ENCODE measurements around the gene PHLDB3.
"Not testable (repeated sequence)": the region's sequence is repeated elsewhere in the genome, so short reads cannot be mapped to it uniquely, and the experiment has no call there.

PHLDB3 gene

DNA sequence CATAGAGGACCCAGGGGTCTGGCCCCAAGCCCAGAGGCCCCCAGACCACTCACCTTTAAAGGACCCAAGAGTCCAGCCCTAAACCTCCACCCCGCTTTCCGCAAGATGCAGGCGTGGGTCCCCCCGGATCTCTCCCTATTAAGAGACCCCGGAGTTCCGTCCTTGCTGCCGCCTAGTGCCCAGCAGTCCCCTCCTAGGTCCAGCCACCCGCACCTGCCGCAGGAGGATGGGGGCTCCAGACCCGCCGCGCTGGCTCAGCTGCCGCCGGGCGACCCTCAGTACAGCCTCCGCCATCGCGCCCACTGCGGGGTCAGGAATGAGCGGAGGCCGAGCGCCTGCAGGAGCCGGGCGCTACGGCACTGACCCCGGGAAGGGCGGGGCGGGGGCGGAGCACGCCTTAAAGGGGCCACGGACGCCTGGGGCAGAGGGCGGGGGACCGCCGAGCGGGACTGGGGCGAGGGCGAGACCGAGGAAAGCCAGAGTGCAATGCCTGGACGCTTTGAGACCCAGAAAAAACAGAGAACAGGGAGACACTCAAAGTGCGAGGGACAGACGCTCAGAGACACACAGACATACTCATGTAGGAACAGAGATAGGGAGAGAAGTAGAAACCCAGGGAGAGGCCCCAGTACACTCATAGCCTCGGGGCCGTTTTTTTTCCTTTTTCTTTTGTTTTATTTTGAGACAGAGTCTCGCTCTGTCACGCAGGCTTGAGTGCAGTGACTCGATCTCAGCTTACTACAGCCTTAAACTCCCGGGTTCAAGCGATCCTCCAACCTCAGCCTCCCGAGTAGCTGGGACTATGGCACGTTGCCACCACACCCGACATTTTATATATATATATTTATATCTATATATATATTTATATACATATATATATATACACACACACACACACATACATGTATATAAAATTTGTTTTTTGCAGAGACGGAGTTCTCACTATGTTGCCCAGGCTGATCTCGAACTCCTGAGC is 22.6 kb upstream of the PHLDB3 start, which contains the start of gene ETHE1:
TSS of gene ETHE1 (minus strand) at position 318 of the 976 bp plus-strand sequence. CDS start at position 294, 24 bp downstream.
- peak; percentile 64 for DNase-seq (ENCODE audit: low spot score)

GRCh38 chr19:43525836-43526771 is 21.6 kb upstream of the PHLDB3 start:
- DNase-seq (ENCODE audit: low spot score): no peak

DNA sequence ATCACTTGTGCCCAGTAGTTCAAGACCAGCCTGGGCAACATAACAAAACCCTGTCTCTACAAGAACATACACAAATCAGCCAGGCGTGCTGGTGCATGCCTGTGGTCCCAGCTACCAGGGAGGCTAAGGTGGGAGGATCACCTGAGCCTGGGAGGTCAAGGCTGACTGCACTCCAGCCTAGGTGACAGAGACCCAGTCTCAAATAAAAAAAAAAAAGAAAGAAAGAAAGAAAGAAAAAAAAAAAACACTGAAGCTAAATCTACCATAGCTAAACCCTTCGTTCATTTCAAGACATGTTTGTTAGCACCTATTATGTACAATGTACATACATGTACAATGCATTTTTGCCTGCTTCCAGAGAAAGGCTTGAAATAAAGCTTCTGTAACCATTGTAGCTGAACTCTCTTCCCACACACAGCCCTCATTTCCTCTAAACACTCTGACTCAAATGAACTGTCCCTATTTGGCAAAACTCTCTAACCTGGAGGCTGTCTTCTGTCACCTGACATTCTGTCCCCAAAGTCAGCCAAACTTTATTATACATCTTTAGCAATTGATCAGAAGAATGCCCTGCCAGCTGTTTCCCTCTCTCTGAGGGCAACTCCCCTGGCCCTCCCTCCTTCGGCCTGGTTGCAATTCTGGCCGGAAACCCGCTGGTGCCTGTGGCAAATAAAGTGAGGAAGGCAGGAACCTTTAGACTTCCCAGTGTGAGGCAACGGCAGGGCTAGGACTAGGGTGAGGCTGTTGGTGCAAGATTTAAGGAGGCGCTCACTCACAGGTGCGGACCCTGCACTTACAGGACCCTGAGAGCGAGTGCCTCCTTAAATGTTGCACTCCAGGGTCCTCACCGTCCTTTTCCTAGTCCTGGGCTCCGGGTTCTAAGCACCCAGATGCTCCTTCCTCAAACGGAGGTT is 20.6 kb upstream of the PHLDB3 start:
- peak; percentile 50 for DNase-seq (ENCODE audit: low spot score)

DNA sequence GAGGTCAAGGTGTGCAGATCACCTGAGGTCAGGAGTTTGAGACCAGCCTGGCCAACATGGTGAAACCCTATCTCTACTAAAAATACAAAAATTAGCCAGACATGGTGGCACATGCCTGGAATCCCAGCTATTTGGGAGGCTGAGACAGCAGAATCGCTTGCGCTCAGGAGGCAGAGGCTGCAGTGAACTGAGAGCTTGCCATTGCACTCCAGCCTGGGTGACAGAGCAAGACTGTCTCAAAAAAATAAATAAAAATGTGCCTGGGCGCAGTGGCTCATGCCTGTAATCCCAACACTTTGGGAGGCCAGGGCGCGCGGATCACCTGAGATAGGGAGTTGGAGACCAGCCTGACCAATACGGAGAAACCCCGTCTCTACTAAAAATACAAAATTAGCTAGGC is 19.1 kb upstream of the PHLDB3 start:
- DNase-seq (ENCODE audit: low spot score): not testable (repeated sequence)

DNA sequence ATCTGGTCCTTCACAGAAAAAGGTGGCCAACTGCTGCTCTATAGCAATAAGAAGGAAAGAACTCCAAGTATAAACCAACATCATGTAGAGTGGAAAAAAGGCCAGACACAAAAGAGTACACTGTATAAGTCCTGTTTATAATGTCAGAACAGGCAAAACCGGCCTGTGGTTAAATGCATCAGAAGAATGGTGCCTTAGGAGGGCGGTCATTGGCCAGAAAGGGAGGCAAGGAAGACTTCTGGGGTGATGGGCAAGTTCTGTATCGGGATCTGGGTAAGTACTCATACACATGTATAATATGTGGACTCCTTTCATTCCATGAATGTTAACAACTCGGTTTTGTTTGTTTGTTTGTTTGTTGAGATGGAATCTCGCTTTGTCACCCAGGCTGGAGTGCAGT is 18.4 kb upstream of the PHLDB3 start:
- no peak for DNase-seq (ENCODE audit: low spot score)

DNA sequence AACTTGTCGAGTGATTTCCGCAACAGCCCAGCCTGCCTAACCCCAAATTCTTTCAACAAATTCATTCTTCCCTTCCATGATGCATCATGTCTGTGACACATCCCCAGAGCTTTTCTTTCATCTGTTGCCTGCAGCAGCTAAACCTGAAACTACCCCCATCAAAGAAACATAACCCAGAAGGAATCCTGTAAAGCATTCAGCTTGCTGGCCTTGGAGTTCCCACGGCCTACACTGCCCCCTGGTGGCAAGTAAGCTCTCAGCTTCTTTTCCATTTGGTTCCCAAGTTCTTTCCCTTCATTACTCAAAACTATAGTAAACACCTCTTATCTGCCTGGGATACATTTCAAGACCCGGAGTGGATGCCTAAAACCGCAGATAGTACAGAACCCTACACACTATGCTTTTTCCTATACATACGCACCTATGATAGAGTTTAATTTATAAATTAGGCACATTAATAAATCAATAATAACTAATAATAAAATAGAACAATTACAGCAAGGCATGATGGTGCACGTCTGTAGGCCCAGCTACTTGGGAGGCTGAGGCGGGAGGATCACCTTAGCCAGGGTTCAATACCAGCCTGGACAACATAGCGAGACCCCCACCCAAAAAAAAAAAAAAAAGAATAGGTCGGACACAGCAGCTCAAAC is 15.0 kb upstream of the PHLDB3 start:
- DNase-seq (ENCODE audit: low spot score): peak; percentile 79

- DNase-seq (ENCODE audit: low spot score): no peak
Observed at GRCh38 chr19:43518051-43518450, 13.5 kb upstream of the PHLDB3 start.

DNA sequence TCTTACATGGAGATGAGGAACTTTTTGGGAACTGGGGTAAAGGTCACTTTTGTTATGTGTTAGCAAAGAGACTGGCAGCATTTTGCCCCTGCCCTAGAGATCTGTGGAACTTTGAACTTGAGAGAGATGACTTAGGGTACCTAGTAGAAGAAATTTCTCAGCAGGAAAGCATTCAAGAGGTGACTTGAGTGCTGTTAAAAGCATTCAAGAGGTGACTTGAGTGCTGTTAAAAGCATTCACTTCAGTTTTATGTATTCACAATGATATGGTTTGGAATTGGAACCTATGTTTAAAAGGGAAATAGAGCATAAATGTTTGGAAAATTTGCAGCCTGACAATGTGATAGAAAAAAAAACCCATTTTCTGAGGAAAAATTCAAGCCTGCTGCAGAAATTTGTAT is 7.9 kb upstream of the PHLDB3 start:
- not testable (repeated sequence) for DNase-seq (ENCODE audit: low spot score)

DNA sequence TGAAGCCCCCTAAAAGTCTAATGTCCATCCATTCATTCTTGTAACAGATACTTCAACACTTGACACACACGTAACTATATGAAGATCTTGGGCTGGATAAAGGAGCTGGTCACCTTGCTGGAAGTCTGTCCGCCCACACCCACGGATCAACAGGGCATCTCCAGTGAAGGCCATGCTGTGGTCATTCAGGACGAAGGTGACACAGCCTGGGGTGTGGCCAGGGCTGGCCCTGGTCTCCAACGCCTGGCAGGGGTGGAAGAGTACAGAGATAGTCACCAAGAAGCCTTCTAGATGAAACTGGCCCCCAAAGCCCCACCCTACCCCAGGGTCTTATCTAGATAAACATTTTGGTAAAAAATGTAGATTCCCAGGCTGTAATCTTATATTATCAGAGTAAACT is 6.8 kb upstream of the PHLDB3 start:
- no peak for DNase-seq (ENCODE audit: low spot score)

- no peak for DNase-seq (ENCODE audit: low spot score)
Observed at GRCh38 chr19:43510713-43511112, 6.2 kb upstream of the PHLDB3 start.

DNA sequence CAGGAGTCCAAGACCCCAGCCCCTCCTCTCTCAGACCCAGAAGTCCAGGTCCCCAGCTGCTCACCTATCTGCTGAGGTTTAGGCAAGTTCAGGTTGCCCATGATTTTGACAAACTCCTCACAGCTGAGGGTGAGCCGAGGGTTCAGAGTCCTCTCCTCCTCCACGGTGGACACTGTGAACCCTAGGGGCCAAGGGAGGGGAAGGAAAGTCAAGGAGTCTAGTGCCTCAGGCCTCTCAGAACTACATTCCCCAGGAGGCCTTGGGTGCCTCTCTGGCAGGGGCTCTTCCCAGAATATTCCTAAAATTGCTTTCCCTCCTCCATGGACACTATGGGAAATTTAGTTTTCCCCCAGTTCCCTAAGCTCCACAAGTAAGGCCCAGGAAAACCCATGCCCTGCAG is 3.3 kb upstream of the PHLDB3 start:
- DNase-seq (ENCODE audit: low spot score): no peak

DNA sequence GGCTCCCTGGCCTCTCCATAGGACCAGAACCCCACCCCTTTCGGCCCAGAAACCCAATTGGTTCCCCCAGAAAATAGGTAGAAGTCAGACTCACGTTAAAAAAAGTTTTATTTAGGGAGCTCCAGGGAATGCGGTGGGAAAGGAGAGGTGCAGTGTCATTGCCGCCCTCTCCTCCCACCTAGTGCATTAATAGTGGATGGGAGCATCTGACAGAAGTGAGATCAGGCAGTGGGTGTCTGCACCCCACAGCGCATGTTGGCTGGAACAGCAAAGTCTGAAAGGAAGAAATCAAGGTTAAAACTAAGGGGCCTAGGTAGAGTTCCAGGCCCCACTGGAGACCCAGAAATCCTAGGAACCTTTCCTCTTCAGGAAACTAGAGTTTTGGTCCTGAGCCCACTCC is 2.1 kb upstream of the PHLDB3 start:
- no peak for DNase-seq (ENCODE audit: low spot score)

- DNase-seq (ENCODE audit: low spot score): peak; percentile 14
Observed at GRCh38 chr19:43505941-43506340, 1.4 kb upstream of the PHLDB3 start.

DNA sequence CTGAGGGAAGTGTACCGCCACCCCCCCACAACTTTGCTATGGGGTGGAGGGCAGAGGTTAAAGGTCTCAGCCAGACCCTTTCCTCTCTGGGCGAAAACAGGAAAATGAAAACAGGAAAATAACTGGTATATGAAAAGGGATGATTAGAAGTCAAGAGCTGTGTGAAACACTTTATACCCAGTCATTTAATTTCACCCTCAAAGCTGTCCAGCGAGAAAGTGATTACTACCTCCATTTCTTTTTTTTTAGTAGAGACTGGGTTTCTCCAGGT is 575 bp upstream of the PHLDB3 start:
- DNase-seq (ENCODE audit: low spot score): no peak

GRCh38 chr19:43503501-43504425 is 783 bp downstream of the PHLDB3 start:
- peak; percentile 99 for DNase-seq (ENCODE audit: low spot score)

DNA sequence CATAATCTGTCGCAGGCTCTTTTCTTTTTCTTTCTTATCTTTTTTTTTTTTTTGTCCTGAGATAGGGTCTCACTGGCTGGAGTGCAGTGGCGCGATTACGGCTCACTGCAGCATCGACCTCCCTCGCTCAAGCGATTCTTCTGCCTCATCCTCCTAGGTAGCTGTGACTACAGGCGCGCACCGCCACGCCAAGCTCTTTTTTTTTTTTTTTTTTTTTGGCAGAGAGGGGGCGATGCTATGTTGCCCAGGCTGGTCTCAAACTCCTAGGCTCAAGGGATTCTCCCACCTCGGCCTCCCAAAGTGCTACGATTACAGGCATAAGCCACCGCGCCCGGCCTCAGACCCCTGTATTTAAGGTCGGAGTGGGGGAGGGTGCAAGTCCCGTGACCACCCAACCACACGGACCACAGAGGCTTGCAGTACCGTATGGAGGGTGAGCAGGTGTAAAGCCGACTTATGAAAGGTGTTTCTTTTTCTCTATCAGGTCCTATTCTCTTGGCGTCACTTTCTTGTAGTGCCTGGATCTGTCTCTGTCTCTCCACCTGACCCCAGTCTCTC is 2.0 kb downstream of the PHLDB3 start:
- DNase-seq (ENCODE audit: low spot score): no peak

GRCh38 chr19:43501661-43502418 is 2.7 kb downstream of the PHLDB3 start:
- DNase-seq (ENCODE audit: low spot score): no peak

GRCh38 chr19:43499042-43499441 is 5.5 kb downstream of the PHLDB3 start:
- no peak for DNase-seq (ENCODE audit: low spot score)

DNA sequence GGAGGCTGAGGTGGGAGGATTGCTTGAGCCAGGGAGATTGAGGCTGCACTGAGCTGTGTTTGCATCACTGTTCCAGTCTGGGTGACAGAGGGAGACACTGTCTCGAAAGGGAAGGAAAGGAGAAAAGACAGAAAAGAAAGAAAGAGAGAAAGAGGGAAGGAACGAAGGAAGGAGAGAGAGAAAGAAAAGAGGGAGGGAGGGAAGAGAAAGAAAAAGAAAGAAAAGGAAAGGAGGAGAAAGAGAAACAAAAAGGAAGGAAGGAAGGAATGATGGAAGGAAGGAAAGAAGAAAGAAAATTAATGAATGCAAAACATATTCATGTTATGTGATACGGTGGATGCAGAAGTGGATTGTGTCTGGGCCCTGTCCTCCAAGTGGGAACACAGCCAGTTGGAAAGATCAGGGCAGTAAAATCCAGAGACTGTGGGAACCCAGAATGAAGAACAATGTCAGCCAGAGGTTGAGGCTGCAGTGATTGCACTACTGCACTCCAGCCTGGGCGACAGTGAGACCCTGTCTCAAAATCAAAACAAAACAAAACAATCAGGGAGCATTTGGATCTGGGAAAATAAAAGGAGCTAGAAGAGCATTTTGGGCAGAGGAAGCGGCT is 6.2 kb downstream of the PHLDB3 start:
- DNase-seq (ENCODE audit: low spot score): no peak
